Measurements from ENCODE around the gene FMO1.
"Not testable (repeated sequence)": the region's sequence is repeated elsewhere in the genome, so short reads cannot be mapped to it uniquely, and the experiment has no call there.

FMO1 gene

GRCh38 chr1:171248302-171248701 lies at the start of gene FMO1:
TSS of gene FMO1 (plus strand) at chr1:171248494. CDS start at chr1:171258088, 9,594 bp downstream.
- DNase-seq (ENCODE audit: low read depth): no peak

GRCh38 chr1:171204296-171204695 lies 44.0 kb upstream of the FMO1 start:
- DNase-seq (ENCODE audit: low read depth): no peak

GRCh38 chr1:171206204-171206977 lies 41.9 kb upstream of the FMO1 start:
- DNase-seq (ENCODE audit: low read depth): no peak

- DNase-seq (ENCODE audit: low read depth): no peak
Measured at GRCh38 chr1:171206978-171207355, 41.3 kb upstream of the FMO1 start.

GRCh38 chr1:171207377-171207776 lies 40.9 kb upstream of the FMO1 start:
- no peak for DNase-seq (ENCODE audit: low read depth)

GRCh38 chr1:171210355-171210754 lies 37.9 kb upstream of the FMO1 start:
- DNase-seq (ENCODE audit: low read depth): no peak

- DNase-seq (ENCODE audit: low read depth): no peak
Measured at GRCh38 chr1:171212607-171213351, 35.5 kb upstream of the FMO1 start.

GRCh38 chr1:171213559-171214454 lies 34.5 kb upstream of the FMO1 start:
- DNase-seq (ENCODE audit: low read depth): no peak

- DNase-seq (ENCODE audit: low read depth): no peak
Measured at GRCh38 chr1:171217658-171218443, 30.4 kb upstream of the FMO1 start.

GRCh38 chr1:171218661-171219060 lies 29.6 kb upstream of the FMO1 start:
- DNase-seq (ENCODE audit: low read depth): no peak

GRCh38 chr1:171219346-171220080 lies 28.8 kb upstream of the FMO1 start:
- DNase-seq (ENCODE audit: low read depth): no peak

GRCh38 chr1:171220081-171220420 lies 28.2 kb upstream of the FMO1 start:
- DNase-seq (ENCODE audit: low read depth): no peak

- no peak for DNase-seq (ENCODE audit: low read depth)
Measured at GRCh38 chr1:171220581-171221054, 27.7 kb upstream of the FMO1 start.

- no peak for DNase-seq (ENCODE audit: low read depth)
Measured at GRCh38 chr1:171221665-171222591, 26.4 kb upstream of the FMO1 start.

- no peak for DNase-seq (ENCODE audit: low read depth)
Measured at GRCh38 chr1:171222936-171223335, 25.4 kb upstream of the FMO1 start.

GRCh38 chr1:171224257-171224656 lies 24.0 kb upstream of the FMO1 start:
- not testable (repeated sequence) for DNase-seq (ENCODE audit: low read depth)

GRCh38 chr1:171226747-171227370 lies 21.4 kb upstream of the FMO1 start:
- no peak for DNase-seq (ENCODE audit: low read depth)

GRCh38 chr1:171231326-171231725 lies 17.0 kb upstream of the FMO1 start:
- DNase-seq (ENCODE audit: low read depth): no peak

- no peak for DNase-seq (ENCODE audit: low read depth)
Measured at GRCh38 chr1:171233183-171233582, 15.1 kb upstream of the FMO1 start.
